ENCODE measurements around the gene ZNF483. TPM values are rescaled to one million over a fixed set of nuclear protein-coding genes. Genes with fewer than 3 reads are reported as not detected.
"Not testable (repeated sequence)": the region's sequence is repeated elsewhere in the genome, so short reads cannot be mapped to it uniquely, and the experiment has no call there.

ZNF483 gene
- total and polyA plus RNA-seq, 12 donors: 1.2 to 25.1 (median 16.6) TPM

DNA sequence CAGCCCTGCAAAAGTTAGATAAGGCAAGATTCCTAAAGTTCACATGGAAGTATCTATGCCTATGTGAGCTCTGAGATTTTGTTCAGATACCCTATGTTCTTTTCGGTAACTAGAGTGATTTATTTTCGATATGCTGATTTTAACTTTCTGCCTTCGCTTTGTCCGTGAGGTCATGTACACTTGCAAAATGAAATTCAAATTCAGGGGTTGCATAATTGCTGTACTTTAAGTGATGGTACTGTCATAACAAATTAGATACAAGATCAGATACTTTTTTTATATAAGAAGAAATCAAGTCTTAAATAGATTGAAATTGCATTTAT lies 40.4 kb upstream of the ZNF483 start:
- Histone ChIP-seq H3K27ac (peak overlapping the region; percentile 95 to 99 (median 96)), H3K4me1 (replicated peaks in 1 of 2) (peaks cover 8 to 18% of the 10 kb centered on the region in 2 donors), H3K27me3 (no peaks in the 10 kb centered on the region), H3K9me3 (replicated peaks in 1 of 3) (no peaks in the 10 kb centered on the region), H3K36me3 (replicated peaks in 1 of 2) (no peaks in the 10 kb centered on the region), H3K4me3 (peak overlapping the region in 3 of 4 donors; percentile 36 to 94 (median 71))
- TF ChIP-seq POLR2A (IDR thresholded peaks at IDR 0.05) (no peak), CTCF (IDR thresholded peaks at IDR 0.05) (no peak)
- intact Hi-C loops (cut with DNase I): no loop called here
- DNase-seq: no peak
- WGBS, 4 donors: 0 to 2% (median 1%) methylated on average over 4 of the region's 4 CpGs

DNA sequence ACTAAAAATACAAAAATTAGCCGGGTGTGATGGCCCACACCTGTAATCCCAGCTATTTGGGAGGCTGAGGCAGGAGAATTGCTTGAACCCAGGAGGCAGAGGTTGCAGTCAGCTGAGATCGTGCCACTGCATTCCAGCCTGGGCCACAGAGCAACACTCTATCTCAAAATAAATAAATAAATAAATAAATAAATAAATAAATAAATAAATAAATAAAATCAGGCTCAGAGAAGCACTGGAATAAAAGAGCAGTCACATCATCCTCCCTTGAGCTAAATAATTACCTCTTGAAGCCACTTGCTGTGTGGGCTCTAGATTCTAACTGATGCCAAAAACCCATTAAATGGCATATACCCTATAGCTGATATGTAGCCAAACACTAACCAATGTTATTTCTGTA lies 27.8 kb upstream of the ZNF483 start:
- WGBS, 4 donors: 88 to 96% (median 93%) methylated on average over 2 of the region's 2 CpGs
- DNase-seq; H3K4me1 ChIP-seq (replicated peaks in 1 of 2); H3K9me3 ChIP-seq (replicated peaks in 1 of 3); H3K4me3 ChIP-seq; H3K36me3 ChIP-seq (replicated peaks in 1 of 2); intact Hi-C loops (cut with DNase I); H3K27me3 ChIP-seq; H3K27ac ChIP-seq: not testable (repeated sequence)

- H3K27ac ChIP-seq: no peak overlapping the region
- H3K27me3 ChIP-seq: no peaks in the 10 kb centered on the region
- no peak overlapping the region for H3K4me3 ChIP-seq
- TF ChIP-seq CTCF (IDR thresholded peaks at IDR 0.05) (no peak), POLR2A (IDR thresholded peaks at IDR 0.05) (no peak)
- intact Hi-C loops (cut with DNase I): no loop called here
- H3K4me1 ChIP-seq (replicated peaks in 1 of 2): no peaks in the 10 kb centered on the region
- no peaks in the 10 kb centered on the region for H3K9me3 ChIP-seq (replicated peaks in 1 of 3)
- 89 to 97% (median 92%) methylated on average over 6 to 16 of the region's 16 CpGs for WGBS, 4 donors
- H3K36me3 ChIP-seq (replicated peaks in 1 of 2): no peaks in the 10 kb centered on the region
- no peak for DNase-seq
Measured at GRCh38 chr9:111501005-111501562, 23.9 kb upstream of the ZNF483 start.

DNA sequence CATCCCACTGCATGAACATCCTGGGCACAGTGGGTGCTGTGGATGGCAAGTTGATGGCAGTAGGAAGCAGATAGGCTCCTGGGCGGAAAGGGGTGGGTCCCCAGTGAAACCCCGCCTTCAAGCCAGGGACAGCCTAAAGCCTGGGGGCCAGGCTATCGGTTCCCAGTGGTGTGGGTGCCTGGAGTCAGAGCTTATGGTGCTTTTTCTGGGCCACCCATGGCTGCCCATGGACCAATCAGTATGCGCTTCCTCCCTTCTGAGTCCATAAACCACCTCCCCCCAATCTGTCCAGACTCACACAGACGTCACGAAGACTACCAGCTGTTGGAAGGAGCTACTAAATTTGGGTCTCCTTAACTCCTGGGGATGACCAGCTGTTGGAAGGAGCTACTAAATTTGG lies 23.3 kb upstream of the ZNF483 start:
- no peaks in the 10 kb centered on the region for H3K27me3 ChIP-seq
- 79 to 94% (median 90%) methylated on average over 4 to 6 of the region's 6 CpGs for WGBS, 4 donors
- no peaks in the 10 kb centered on the region for H3K36me3 ChIP-seq (replicated peaks in 1 of 2)
- no peak for DNase-seq
- intact Hi-C loops (cut with DNase I): no loop called here
- H3K27ac ChIP-seq: no peak overlapping the region
- no peak overlapping the region for H3K4me3 ChIP-seq
- H3K9me3 ChIP-seq (replicated peaks in 1 of 3): no peaks in the 10 kb centered on the region
- H3K4me1 ChIP-seq (replicated peaks in 1 of 2): no peaks in the 10 kb centered on the region
- no peak for TF ChIP-seq POLR2A (IDR thresholded peaks at IDR 0.05)
- no peak for TF ChIP-seq CTCF (IDR thresholded peaks at IDR 0.05)

- TF ChIP-seq CTCF (IDR thresholded peaks at IDR 0.05): no peak
- no peak for TF ChIP-seq POLR2A (IDR thresholded peaks at IDR 0.05)
- peak; percentile 29 to 75 (median 61) for DNase-seq
- Histone ChIP-seq H3K27ac (no peak overlapping the region), H3K9me3 (replicated peaks in 1 of 3) (no peaks in the 10 kb centered on the region), H3K4me1 (replicated peaks in 1 of 2) (no peaks in the 10 kb centered on the region), H3K36me3 (replicated peaks in 1 of 2) (no peaks in the 10 kb centered on the region), H3K27me3 (no peaks in the 10 kb centered on the region), H3K4me3 (no peak overlapping the region)
- 0 to 62% (median 57%) methylated on average over 1 to 3 of the region's 3 CpGs; no CpG with 5 or more reads in 1 of the 4 donors for WGBS, 4 donors
- intact Hi-C loops (cut with DNase I): no loop called here
Measured at GRCh38 chr9:111502506-111502905, 22.5 kb upstream of the ZNF483 start.

- intact Hi-C loops (cut with DNase I); H3K9me3 ChIP-seq (replicated peaks in 1 of 3); H3K4me3 ChIP-seq; DNase-seq; H3K4me1 ChIP-seq (replicated peaks in 1 of 2); H3K36me3 ChIP-seq (replicated peaks in 1 of 2); H3K27ac ChIP-seq; H3K27me3 ChIP-seq: not testable (repeated sequence)
- 75 to 79% (median 77%) methylated on average over 6 of the region's 6 CpGs for WGBS, 4 donors
Measured at GRCh38 chr9:111511581-111511980, 13.4 kb upstream of the ZNF483 start.
